ENCODE measurements around the gene MRTFB.

The MRTFB gene

GRCh38 chr16:14193316-14193871, 122.3 kb downstream of the MRTFB start:
- peak; percentile 12 to 84 (median 78) for DNase-seq

DNA sequence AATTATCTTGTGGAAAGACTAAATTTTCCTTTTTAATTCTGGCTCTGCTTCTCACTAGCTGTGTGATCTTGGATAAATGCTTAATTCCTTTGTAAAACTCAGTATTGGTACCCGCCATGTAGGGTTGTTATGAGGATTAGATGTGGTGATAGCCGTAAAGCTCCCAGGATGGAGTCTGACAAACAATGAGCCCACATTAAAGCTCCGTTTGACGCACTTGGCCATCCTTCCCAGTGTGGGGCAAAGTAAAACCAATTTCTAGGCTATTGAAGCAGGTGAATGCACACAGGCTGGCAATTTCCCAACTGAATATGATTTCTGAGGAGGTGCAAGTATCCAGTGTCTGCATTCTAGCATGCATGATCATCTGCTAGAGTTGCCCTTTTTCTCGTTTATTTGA, 123.6 kb downstream of the MRTFB start:
- DNase-seq = peak in 2 of 3 experiments; percentile 7 to 54

DNA sequence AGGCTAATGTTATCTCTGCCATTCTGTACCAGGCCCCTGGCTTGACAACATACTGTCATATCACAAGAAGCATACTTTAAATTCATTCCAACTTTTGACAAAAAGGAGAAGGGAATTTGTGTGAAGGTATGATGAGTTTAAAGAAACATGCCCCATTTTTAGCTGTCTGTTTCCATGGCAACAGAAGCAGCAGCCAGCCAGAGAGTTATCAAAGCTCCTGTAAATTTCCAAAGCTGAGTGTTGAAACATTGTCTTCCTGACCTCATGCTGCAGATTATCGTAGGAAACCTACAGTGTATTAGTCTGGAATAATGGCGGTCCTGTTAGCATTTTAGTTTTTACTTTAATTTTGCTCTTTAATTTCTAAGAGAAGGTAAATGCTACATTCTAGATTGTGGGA, 124.9 kb downstream of the MRTFB start:
- peak in 1 of 3 experiments; percentile 48 for DNase-seq

- peak in 2 of 3 experiments; percentile 16 to 46 for DNase-seq
Measured at GRCh38 chr16:14196539-14196938, 125.4 kb downstream of the MRTFB start.

DNA sequence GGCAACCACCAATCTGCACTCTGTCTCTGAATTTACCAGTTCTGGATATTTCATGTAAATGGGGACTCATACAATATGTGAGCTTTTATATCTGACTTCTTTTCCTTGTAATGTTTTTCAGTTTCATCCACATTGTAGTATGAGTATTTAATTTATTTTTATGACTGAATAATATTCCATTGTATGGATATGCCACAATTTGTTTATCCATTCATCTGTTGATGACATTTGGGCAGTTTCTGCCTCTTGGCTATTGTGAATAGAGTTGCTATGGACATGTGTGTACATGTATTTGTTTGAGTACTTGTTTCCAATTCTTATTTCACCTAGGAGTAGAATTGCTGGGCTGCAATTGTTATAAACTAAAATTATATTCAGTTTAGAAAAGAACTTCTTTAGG, 126.9 kb downstream of the MRTFB start:
- DNase-seq = no peak

- no peak for DNase-seq
Measured at GRCh38 chr16:14198572-14198971, 127.5 kb downstream of the MRTFB start.

DNA sequence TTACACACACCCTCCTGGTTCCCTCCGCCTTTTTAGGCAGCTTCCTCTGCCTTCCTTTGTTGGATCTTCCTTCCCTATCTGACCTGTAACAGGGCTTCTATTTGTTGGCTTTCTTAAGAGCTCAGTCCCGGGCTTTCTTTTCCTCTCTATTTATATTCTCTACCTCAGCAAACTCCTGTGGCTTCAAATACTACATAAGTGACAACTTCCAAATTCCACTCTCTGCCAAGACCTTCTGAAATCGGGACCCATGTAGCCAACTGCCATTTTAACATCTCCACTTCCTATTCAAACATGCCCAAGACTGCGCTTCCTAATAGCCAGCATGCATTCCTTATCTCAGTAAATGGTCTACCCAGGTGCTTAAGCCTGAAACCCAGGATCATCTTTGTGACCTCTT, 128.1 kb downstream of the MRTFB start:
- DNase-seq = no peak

DNA sequence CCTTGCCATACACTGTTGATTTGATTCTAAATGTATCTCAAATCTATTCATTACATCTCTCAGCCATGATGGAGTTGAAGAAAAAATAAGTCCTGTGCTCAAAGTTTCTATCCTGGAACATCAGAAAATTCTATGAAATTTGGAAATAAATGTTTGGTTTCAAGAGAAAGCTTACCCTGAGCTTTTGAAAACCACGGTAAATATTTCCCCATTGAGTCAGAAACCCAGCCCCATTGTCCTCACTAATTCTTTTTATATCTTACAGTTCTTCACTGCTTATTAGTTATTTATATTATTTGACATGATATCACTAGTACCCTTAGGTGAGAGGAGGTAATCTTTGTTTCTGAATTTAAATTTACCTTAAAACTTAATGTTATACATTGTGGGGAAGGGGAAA, 128.5 kb downstream of the MRTFB start:
- no peak for DNase-seq

DNA sequence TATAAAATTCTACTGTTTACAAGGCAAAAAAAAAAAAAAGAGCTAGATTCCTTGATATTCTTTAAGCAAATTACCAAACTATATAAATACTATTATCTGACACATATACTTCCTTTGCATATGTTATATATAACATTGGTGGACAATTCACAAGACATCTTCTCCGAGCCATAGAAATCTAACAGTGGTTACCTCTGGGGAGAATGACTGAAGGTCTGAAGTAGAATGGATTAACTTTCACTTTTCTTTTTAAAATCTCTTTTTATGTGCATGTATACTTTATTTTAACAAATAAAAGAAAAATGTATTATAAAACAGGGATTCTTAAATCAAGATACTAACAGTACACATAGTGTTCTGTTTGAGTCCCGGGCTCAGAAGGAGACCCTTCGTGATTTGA, 131.0 kb downstream of the MRTFB start:
- no peak for DNase-seq

GRCh38 chr16:14202697-14203096, 131.6 kb downstream of the MRTFB start:
- peak in 2 of 3 experiments; percentile 31 to 83 for DNase-seq

- DNase-seq = peak in 1 of 3 experiments; percentile 28
Measured at GRCh38 chr16:14203166-14203565, 132.0 kb downstream of the MRTFB start.

GRCh38 chr16:14205666-14206065, 134.5 kb downstream of the MRTFB start:
- DNase-seq = no peak

DNA sequence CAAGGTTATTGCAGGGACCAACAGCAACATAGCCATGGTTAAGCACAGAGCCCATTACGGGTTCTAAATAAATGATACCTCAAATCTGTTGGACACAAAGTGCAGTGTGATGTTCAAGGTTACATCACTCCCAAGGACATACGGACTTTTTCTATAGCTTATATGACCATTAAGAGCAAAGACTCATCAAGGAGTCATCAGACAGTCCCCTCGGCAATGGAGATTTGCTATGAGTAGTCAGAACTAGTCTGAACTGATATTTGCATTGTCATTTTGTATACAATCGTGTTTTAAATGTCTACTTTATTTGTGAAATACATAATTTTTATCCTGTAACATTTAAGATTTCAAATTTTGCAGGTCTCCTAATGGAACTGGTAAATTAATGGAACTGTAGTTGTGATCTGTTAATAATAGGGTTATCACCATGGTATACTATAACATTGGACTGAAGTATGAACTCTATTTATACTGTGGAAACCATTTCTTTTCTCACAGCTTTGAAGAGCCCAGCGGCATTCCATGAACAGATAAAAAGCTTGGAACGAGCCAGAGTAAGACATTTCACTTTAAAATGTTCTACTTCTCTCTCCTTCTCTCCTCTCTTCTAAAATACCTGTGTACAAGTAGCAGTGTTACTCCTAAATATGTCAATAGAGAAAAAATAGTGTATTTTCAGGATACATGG, 140.9 kb downstream of the MRTFB start:
- no peak for DNase-seq

GRCh38 chr16:14215941-14216340, 144.8 kb downstream of the MRTFB start:
- no peak for DNase-seq

DNA sequence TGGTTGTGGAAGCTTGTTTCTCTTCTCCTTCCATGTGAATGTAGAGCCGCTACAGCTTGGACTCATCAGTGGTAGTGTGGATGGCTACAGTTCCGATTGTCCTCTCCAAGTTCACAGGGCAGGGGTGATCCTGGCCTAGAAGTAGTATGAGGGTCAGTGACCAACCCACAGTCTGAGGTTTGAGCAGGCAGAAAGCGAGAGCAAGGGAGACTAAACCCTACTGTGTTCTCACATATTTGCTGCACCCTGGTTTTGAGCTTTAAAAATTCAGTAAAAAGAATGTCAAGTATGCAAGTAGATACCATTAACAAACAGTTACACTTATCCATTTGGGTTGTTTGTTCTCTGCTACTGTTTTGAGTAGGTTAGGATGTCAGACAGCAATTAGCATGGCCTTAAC, 148.9 kb downstream of the MRTFB start:
- DNase-seq = no peak

DNA sequence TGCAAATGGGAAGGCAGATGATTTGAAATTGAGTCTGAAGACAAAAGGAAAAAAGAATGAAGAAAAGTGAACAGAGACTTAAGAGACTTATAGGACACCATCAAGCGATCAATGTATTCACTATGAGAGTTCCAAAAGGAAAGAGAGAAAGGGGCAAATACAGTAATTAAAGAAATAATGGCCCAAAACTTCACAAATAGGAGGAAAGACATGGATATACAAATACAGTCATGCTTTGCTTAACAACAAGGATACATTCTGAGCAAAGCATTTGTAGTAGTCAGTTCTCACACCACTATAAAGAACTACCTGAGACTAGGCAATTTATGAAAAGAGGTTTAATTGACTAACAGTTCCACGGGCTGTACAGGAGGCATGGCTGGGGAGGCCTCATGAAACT, 152.5 kb downstream of the MRTFB start:
- DNase-seq = no peak

DNA sequence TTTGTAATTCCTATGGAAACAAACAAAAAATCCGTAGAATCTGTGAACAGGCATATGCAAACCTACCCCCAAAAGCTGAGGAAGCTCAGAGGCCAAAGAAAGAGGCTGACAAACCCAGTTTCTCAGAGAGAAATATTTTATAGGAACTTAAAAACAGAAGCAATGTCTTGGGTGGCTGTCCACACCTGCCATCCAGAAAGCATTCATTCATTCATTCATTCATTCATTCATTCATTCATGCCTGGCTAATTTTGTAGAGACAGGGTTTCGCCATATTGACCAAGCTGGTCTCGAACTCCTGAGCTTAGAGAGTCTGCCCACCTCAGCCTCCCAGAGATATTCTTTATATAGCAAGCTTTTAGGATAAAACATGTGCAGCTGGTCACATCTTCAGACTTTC, 154.3 kb downstream of the MRTFB start:
- DNase-seq = no peak

DNA sequence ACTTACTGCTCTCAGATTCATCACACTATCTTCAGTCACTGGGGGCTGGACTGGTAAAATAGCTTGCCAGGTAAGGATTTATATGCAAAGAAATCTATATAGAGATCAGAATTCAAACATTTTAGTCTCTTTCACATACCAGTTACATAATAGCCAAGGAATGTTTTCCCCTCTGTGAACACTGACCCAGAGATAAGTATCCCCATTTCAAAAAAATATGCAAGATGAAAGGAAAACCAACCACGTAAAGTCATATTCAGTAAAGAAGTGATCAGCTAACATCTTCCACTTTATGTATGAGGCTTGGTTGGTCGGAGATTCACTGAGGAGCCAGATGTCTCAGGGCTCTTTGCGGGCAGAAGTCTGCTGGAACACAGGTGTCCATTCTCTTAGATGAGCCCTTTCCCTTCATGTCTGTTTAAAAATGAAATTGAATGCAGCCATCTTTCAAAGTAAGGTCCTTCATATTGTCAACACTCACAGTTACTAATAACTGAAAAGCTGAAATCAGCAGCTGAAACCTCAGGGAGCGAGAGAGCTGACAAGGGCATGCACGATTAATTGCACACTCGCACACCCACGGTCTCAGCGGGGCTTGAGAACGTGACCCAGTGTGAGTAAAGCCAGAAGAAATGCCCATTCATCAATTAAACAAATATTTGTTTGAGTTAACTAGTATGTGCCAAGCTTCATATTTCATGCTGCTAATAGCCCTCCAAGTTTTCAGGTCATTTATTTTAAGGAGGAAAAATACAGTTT, 161.2 kb downstream of the MRTFB start:
- peak; percentile 13 to 97 (median 84) for DNase-seq

DNA sequence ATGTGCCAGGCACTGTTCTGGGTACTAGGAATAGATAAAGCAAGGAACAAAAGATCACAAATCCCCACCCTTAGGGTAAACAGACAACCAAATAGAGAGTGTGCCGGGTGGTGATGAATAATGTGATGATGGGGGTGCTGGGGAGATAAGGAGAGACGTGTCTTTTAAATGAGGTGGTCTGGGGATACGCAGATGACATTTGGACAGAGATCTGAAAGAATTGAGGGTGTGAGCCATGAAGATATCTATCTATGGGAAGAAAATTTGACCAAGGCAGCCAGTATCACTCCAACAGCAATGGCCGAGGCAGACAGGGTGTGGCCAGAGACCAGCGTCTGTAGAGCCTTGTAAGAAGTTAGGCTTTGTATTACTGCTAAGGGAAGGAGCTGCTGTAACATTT, 165.3 kb downstream of the MRTFB start:
- no peak for DNase-seq

DNA sequence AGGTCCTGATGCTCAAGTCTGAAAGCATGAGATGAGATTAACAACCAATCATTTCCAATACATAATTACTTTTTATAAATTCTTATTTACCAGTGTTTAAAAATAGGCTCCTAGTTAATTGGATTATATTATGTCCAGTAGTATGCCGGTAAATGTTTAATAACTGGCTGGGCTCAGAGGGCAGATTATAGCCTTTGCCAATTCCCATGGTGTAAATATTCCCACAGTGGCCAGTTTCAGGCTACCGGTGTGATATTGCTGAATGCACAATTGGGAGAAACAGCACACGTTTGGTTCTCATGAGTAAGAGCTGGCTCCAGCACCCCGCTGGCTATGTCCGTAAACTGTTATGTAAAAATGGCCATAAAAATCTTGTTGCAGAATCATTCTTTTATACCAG, 167.6 kb downstream of the MRTFB start:
- no peak for DNase-seq

- DNase-seq = no peak
Measured at GRCh38 chr16:14239791-14240190, 168.7 kb downstream of the MRTFB start.

- DNase-seq = no peak
Measured at GRCh38 chr16:14240219-14240843, 169.2 kb downstream of the MRTFB start.

GRCh38 chr16:14240964-14241363, 169.8 kb downstream of the MRTFB start:
- DNase-seq = no peak

GRCh38 chr16:14241631-14242030, 170.5 kb downstream of the MRTFB start:
- DNase-seq = no peak

All from NCI-H1417 (cell line).